ENCODE data around the gene SSR3. TPM values are rescaled to one million over a fixed set of nuclear protein-coding genes. Genes with fewer than 3 reads are reported as not detected.

SSR3 gene
- total and polyA plus RNA-seq, 2 of the 8 experiments (the other 6 are each of a cell fraction or from before 2014, with no cell fraction given), result 92.7 to 208 TPM

DNA sequence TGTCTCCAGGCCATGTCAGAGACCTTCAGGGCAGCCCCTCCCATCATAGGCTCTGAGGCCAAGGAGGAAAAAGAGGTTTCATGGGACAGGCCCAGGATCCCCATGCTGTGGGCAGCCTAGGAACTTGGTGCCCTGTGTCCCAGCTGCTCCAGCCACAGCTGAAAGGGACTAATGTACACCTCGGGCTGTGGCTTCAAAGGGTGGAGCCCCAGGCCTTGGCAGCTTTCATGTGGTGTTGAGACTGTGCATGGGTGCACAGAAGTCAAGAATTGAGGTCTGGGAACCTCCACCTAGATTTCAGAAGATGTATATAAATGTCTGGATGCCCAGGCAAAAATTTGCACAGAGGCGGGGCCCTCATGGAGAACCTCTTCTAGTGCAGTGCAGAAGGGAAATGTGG, 6.6 kb upstream of the SSR3 start:
- no peak overlapping the region for H2AFZ ChIP-seq (ENCODE audit: low read length)
- no peak overlapping the region for H3K18ac ChIP-seq (ENCODE audit: extremely low read depth, low read length)
- POLR2A ChIA-PET (ENCODE audit: partially characterized antibody), result no interaction called here
- no peak overlapping the region for H3K23ac ChIP-seq (ENCODE audit: insufficient read length)
- H3K4ac ChIP-seq (replicated peaks; ENCODE audit: insufficient read length, low read depth, low read length), result no peak overlapping the region
- H3K56ac ChIP-seq (replicated peaks; ENCODE audit: insufficient read length, low read depth, low read length), result no peak overlapping the region
- H3K36me3 ChIP-seq (ENCODE audit: control insufficient read depth in 2 of 4, insufficient read depth in 4 of 4, low read length in 3 of 4), result no peaks in the 10 kb centered on the region
- CTCF ChIA-PET (ENCODE audit: partially characterized antibody), result no interaction called here
- DNase-seq (ENCODE audit: low read depth in 1 of 2, low spot score in 2 of 2), result no peak
- FAIRE-seq, result no peak
- H4K20me1 ChIP-seq (replicated peaks in 1 of 2; ENCODE audit: control insufficient read depth in 1 of 2, insufficient read depth in 2 of 2, low read length in 2 of 2), result no peaks in the 10 kb centered on the region
- WGBS, 2 experiments (ENCODE audit: extremely low coverage in 1 of 2, insufficient coverage in 1 of 2, insufficient read length in 1 of 2, insufficient replicate concordance in 2 of 2, low coverage in 1 of 2, low lambda C conversion rate in 2 of 2, missing lambda C conversion rate in 1 of 2), result 91% methylated on average over 2 of the region's 2 CpGs; no CpG with 5 or more reads in 1 of the 2 experiments
- no peak overlapping the region for H3K14ac ChIP-seq (ENCODE audit: insufficient read length)
- H2BK120ac ChIP-seq (replicated peaks; ENCODE audit: low read depth, low read length), result no peak overlapping the region
- no peak overlapping the region for H3K4me3 ChIP-seq (ENCODE audit: extremely low read depth in 1 of 4, insufficient read depth in 2 of 4, low read depth in 3 of 4, low read length in 4 of 4)
- no peak overlapping the region for H2BK12ac ChIP-seq (ENCODE audit: low read depth, low read length)
- no peaks in the 10 kb centered on the region for H3K79me1 ChIP-seq (ENCODE audit: low read depth, low read length)
- H2BK20ac ChIP-seq (ENCODE audit: low read length), result no peak overlapping the region
- H2AK5ac ChIP-seq (ENCODE audit: low read depth, low read length), result no peak overlapping the region
- H4K5ac ChIP-seq (ENCODE audit: insufficient read length, low read depth, low read length), result no peak overlapping the region
- H4K91ac ChIP-seq (replicated peaks; ENCODE audit: insufficient read length, low read length), result no peak overlapping the region
- no peak overlapping the region for H2BK15ac ChIP-seq (ENCODE audit: low read length)
- H2BK5ac ChIP-seq (ENCODE audit: low read depth, low read length), result no peak overlapping the region
- H3K9me3 ChIP-seq (ENCODE audit: insufficient read depth in 2 of 2, low read depth in 1 of 2, low read length in 1 of 2), result no peaks in the 10 kb centered on the region
- no peak overlapping the region for H3K27ac ChIP-seq (ENCODE audit: low read depth, low read length)
- no peaks in the 10 kb centered on the region for H3K79me2 ChIP-seq (ENCODE audit: control insufficient read depth in 1 of 2, insufficient read depth in 2 of 2, low read length in 2 of 2)
- no peak overlapping the region for H4K8ac ChIP-seq (ENCODE audit: extremely low read depth, insufficient read depth, low read length)
- no peaks in the 10 kb centered on the region for H3K27me3 ChIP-seq (replicated peaks in 1 of 4; ENCODE audit: control insufficient read depth in 3 of 4, extremely low read depth in 1 of 4, insufficient read depth in 3 of 4, low read length in 3 of 4)
- H3K9ac ChIP-seq (replicated peaks in 1 of 4; ENCODE audit: extremely low read depth in 1 of 4, low read depth in 3 of 4, low read length in 3 of 4), result no peak overlapping the region
- no peaks in the 10 kb centered on the region for H3K4me1 ChIP-seq (replicated peaks in 1 of 4; ENCODE audit: control insufficient read depth in 3 of 4, insufficient read depth in 4 of 4, low read length in 3 of 4)
- H3K4me2 ChIP-seq (ENCODE audit: insufficient read depth in 1 of 2, low read depth in 2 of 2, low read length in 2 of 2), result no peak overlapping the region
- no peaks in the 10 kb centered on the region for H3K23me2 ChIP-seq (ENCODE audit: low read depth, low read length)
- TF ChIP-seq KDM1A (IDR thresholded peaks at IDR 0.05; ENCODE audit: borderline replicate concordance, low read length), result no peak
- TF ChIP-seq TAF1 (IDR thresholded peaks at IDR 0.05; ENCODE audit: low read depth, low read length), result no peak
- TF ChIP-seq TCF12 (IDR thresholded peaks at IDR 0.05; ENCODE audit: low read depth, low read length), result no peak
- TF ChIP-seq, protein P1, sequence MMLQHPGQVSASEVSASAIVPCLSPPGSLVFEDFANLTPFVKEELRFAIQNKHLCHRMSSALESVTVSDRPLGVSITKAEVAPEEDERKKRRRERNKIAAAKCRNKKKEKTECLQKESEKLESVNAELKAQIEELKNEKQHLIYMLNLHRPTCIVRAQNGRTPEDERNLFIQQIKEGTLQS (IDR thresholded peaks at IDR 0.05; ENCODE audit: insufficient read depth, low read depth, low read length), result no peak
- no peak for TF ChIP-seq SIN3A (conservative IDR thresholded peaks at IDR 0.05 in 1 of 2, IDR thresholded peaks at IDR 0.05 in 1 of 2; ENCODE audit: low read depth in 1 of 2, low read length in 2 of 2)
- no peak for TF ChIP-seq SP1 (IDR thresholded peaks at IDR 0.05; ENCODE audit: low read depth, low read length)
- TF ChIP-seq PHF8 (conservative IDR thresholded peaks at IDR 0.05; ENCODE audit: low read depth, low read length), result no peak
- no peak for TF ChIP-seq RBBP5 (IDR thresholded peaks at IDR 0.05; ENCODE audit: borderline replicate concordance, low read depth, low read length)
- no peak for TF ChIP-seq CREB1 (IDR thresholded peaks at IDR 0.05)
- TF ChIP-seq SAP30 (IDR thresholded peaks at IDR 0.05; ENCODE audit: insufficient read depth, insufficient replicate concordance, low read length), result no peak
- TF ChIP-seq, protein P2, sequence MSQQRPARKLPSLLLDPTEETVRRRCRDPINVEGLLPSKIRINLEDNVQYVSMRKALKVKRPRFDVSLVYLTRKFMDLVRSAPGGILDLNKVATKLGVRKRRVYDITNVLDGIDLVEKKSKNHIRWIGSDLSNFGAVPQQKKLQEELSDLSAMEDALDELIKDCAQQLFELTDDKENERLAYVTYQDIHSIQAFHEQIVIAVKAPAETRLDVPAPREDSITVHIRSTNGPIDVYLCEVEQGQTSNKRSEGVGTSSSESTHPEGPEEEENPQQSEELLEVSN (IDR thresholded peaks at IDR 0.05), result no peak
- TF ChIP-seq GTF2F1 (IDR thresholded peaks at IDR 0.05; ENCODE audit: borderline replicate concordance, low read depth, low read length), result no peak
- no peak for TF ChIP-seq SP4 (IDR thresholded peaks at IDR 0.05; ENCODE audit: low read length)
- TF ChIP-seq EZH2 (IDR thresholded peaks at IDR 0.05; ENCODE audit: low read depth, low read length, severe bottlenecking), result no peak
